ENCODE results near the gene FILIP1L. TPM values are rescaled to one million over a fixed set of nuclear protein-coding genes. Genes with fewer than 3 reads are reported as not detected.

The FILIP1L gene
- total and polyA plus RNA-seq, 11 donors = 18.2 to 120 (median 77.3) TPM

- H3K9me3 ChIP-seq = no peaks in the 10 kb centered on the region
- intact Hi-C loops (cut with DNase I) = loop anchor here in 1 of 10 donors (5.0 kb wide), 1 partner anchor 37 kb away; no protein-coding TSS in a partner anchor
- DNase-seq (no peak), ATAC-seq (peak in 2 of 4 donors; percentile 6 to 52)
- no peaks in the 10 kb centered on the region for H3K27me3 ChIP-seq
- H3K4me3 ChIP-seq = peak overlapping the region in 10 of 12 donors; percentile 18 to 57 (median 44)
- peak overlapping the region in 10 of 12 donors; percentile 19 to 79 (median 63) for H3K27ac ChIP-seq
- TF ChIP-seq POLR2A (IDR thresholded peaks at IDR 0.05) (no peak), CTCF (IDR thresholded peaks at IDR 0.05) (no peak)
- no peaks in the 10 kb centered on the region for H3K36me3 ChIP-seq
- H3K4me1 ChIP-seq = peaks cover 0 to 24% (median 7%) of the 10 kb centered on the region in 12 donors
- WGBS, 4 donors = 63 to 87% (median 77%) methylated on average over 7 of the region's 7 CpGs
Measured at GRCh38 chr3:100113723-100114412, 433 bp downstream of the FILIP1L start.

DNA sequence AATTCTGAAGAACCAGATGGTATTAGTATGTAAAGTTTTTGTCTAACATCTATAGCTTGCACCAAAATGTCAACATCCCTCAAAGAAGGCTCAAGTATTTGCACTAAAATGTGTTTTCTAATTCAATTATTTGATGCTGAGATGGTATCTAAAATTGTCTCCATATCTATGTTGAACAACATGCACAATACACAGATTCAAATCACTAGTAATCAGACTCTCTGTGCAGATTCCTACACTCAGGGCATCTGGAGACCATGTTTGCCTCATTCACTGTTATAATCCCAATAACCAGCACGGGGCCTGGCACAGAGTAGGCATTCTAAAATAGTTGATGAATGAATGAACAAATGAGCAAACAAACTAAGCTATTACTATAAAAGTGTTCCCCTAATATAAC is 2.6 kb downstream of the FILIP1L start:
- no peaks in the 10 kb centered on the region for H3K27me3 ChIP-seq
- 63 to 91% (median 73%) methylated on average over 1 of the region's 1 CpG for WGBS, 4 donors
- TF ChIP-seq CTCF (IDR thresholded peaks at IDR 0.05) (no peak), POLR2A (IDR thresholded peaks at IDR 0.05) (no peak)
- H3K4me3 ChIP-seq = peak overlapping the region in 10 of 12 donors; percentile 5 to 57 (median 44)
- ATAC-seq (no peak), DNase-seq (no peak)
- intact Hi-C loops (cut with DNase I) = loop anchor here in 1 of 10 donors (5.0 kb wide), 1 partner anchor 34 kb away; no protein-coding TSS in a partner anchor
- H3K36me3 ChIP-seq = no peaks in the 10 kb centered on the region
- peak overlapping the region in 4 of 12 donors; percentile 2 to 44 (median 18) for H3K27ac ChIP-seq
- no peaks in the 10 kb centered on the region for H3K9me3 ChIP-seq
- H3K4me1 ChIP-seq = peaks cover 0 to 38% (median 14%) of the 10 kb centered on the region in 12 donors

DNA sequence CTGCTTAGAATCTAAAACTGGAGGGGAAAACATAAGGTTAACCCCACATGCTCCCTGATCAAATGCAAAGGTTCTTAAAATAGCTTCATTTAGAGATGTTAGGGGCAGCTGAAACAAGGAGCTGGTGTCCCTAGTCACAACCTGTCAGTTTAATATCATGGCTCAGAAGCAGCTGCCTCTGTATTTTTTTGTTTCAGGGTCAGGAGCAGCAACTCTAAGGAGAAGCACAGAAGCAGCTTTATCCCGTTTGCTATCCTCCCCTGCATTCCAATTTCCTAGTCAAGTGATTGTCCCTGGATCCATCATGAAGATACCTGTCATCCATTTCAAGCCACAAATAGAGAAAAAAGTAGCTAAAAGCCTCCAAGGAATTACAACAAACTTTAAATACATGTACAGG is 4.1 kb downstream of the FILIP1L start:
- Histone ChIP-seq H3K4me3 (peak overlapping the region in 6 of 12 donors; percentile 2 to 57 (median 46)), H3K27ac (peak overlapping the region in 6 of 12 donors; percentile 10 to 49 (median 33)), H3K4me1 (peaks cover 3 to 54% (median 29%) of the 10 kb centered on the region in 12 donors), H3K27me3 (no peaks in the 10 kb centered on the region), H3K9me3 (no peaks in the 10 kb centered on the region), H3K36me3 (no peaks in the 10 kb centered on the region)
- 18 to 40% (median 24%) methylated on average over 1 of the region's 1 CpG for WGBS, 4 donors
- ATAC-seq (no peak), DNase-seq (no peak)
- TF ChIP-seq POLR2A (IDR thresholded peaks at IDR 0.05) (no peak), CTCF (IDR thresholded peaks at IDR 0.05) (no peak)
- intact Hi-C loops (cut with DNase I) = loop anchor here in 1 of 10 donors (5.0 kb wide), 1 partner anchor 33 kb away; no protein-coding TSS in a partner anchor

- H3K9me3 ChIP-seq = no peaks in the 10 kb centered on the region
- DNase-seq (no peak), ATAC-seq (no peak)
- H3K36me3 ChIP-seq = no peaks in the 10 kb centered on the region
- TF ChIP-seq CTCF (IDR thresholded peaks at IDR 0.05) (no peak), POLR2A (IDR thresholded peaks at IDR 0.05) (no peak)
- 76 to 90% (median 87%) methylated on average over 7 of the region's 7 CpGs for WGBS, 4 donors
- H3K27me3 ChIP-seq = no peaks in the 10 kb centered on the region
- intact Hi-C loops (cut with DNase I) = loop anchor here in 1 of 10 donors (5.0 kb wide), 2 partner anchors 36 to 49 kb away; no protein-coding TSS in a partner anchor
- H3K4me1 ChIP-seq = peaks cover 3 to 65% (median 38%) of the 10 kb centered on the region in 12 donors
- H3K27ac ChIP-seq = peak overlapping the region in 5 of 12 donors; percentile 12 to 48 (median 25)
- H3K4me3 ChIP-seq = no peak overlapping the region
Measured at GRCh38 chr3:100108464-100109079, 5.7 kb downstream of the FILIP1L start.

All from heart left ventricle (tissue), 16 donors.